NCI-H774 (cell line): Measurements from ENCODE around the gene TEKT5.
A peak's percentile ranks its signal among the peaks of the same experiment; 100 is the strongest.
"Not testable (repeated sequence)": the region's sequence is repeated elsewhere in the genome, so short reads cannot be mapped to it uniquely, and the experiment has no call there.

Experiments
- DNase-seq: peaks from one replicate; lab custom pipeline; 2025; lab: John Stamatoyannopoulos, UW

TEKT5 gene

DNA sequence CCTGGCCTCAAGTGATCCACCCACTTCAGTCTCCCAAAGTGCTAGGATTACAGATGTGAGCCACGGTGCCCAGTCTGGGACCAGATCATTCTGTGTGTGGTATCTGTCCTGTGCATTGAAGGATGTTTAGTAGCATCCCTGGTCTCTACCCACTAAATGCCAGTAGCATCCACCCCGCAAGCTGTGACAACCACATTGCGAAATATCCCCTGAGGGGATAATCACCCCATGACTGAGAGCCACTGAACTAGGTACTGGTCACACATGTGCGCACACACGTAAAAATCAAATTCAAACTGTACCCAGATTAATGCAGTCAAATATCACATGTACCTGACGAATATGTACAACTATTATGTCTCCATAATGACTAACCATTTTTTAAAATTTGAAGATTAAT is 35.8 kb downstream of the TEKT5 start:
- DNase-seq = no peak

DNA sequence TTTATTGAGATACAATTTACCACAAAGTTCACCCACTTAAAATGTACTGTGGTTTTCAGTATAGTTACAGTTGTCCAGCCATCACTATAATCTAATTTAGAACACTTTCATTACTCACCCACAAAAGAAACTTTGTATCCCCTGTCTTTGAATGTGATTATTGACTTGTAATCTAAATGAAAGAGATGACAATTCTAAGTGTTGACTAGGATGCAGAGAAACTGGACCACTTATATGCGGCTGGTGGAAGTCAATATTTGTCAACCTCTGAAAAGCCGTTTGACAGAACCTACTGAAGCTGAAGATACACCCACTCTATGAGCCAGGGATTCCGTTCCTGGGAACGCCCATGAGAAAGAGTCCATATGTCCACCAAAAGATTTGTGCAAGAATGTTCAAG is 36.8 kb downstream of the TEKT5 start:
- DNase-seq = no peak

DNA sequence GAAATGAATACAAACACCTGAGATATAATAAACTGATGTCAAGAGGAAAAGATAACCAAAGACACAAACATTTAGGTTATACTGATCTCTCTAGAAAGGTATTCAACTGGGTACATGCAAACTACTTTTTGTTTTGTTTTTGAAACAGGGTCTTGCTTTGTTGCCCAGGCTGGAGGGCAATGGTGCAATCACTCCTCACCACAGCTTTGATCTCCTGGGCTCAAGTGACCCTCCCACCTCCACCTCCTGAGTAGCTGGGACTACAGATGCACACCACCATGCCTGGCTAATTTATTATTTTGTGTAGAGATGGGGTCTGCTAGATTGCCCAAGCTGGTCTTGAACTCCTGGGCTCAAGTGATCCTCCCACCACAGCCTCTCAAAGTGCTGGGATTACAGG is 38.1 kb downstream of the TEKT5 start:
- no peak for DNase-seq

DNA sequence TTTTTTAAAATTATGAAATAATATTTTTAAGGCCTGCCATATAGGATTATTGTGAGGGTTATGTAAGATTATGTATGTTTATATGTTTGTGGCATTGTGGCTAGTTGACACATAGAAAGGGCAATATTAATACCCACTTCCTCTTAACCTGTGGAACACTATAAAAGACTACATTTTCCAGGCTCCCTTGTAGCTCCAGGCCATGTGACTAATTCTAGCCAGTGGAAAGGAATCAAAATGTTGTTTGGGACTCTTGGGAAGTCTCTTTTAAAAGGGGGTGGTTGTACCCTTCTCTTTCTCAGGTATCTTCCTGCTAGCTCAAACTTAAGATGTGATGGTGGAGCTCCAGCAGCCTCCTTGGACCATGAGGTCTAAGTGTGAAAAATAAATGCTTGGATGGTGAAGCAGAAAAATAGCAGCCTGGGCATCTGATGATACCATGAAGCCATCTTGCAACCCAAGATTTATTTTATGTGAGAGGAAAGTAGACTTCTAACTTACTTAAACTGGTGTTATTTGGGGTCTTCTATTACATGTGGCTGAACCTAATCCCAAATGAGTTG is 39.2 kb downstream of the TEKT5 start:
- no peak for DNase-seq

DNA sequence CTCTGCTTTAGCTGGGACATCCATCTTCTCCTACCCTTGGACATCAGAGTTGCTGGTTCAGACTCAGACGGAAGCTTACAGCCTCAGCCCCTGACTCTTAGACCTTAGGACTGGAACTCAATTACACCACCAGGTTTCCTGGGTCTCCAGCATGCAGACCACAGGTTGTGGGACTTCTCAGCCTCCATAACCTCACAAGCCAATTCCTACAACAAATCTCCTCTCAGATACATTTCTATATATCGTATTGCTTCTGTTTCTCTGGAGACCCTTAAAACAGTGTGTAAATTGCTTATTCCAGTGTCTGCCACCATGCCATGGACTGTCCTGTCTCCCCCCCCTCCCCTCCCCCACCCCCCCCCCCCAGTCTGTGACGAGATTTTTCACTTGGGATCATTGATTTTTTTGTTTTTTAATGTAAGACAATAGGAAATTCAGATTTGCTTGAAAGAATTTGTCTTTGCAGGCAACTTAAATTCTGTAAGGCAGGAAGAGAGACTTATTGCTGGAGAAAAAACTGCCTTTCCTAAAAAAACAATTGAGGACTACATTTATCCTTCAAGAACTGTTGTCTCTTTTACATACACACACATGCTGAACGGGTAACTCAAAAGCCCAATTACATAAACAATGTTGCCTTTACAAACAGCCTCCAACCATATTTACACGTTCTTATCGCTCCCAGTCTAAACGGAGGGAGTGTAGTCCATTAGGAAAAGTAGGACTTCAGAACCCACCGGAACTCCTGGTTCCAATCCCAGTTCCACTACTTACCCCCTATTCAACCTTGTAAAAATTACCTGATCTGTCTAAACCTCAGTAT is 39.9 kb downstream of the TEKT5 start:
- DNase-seq = no peak

DNA sequence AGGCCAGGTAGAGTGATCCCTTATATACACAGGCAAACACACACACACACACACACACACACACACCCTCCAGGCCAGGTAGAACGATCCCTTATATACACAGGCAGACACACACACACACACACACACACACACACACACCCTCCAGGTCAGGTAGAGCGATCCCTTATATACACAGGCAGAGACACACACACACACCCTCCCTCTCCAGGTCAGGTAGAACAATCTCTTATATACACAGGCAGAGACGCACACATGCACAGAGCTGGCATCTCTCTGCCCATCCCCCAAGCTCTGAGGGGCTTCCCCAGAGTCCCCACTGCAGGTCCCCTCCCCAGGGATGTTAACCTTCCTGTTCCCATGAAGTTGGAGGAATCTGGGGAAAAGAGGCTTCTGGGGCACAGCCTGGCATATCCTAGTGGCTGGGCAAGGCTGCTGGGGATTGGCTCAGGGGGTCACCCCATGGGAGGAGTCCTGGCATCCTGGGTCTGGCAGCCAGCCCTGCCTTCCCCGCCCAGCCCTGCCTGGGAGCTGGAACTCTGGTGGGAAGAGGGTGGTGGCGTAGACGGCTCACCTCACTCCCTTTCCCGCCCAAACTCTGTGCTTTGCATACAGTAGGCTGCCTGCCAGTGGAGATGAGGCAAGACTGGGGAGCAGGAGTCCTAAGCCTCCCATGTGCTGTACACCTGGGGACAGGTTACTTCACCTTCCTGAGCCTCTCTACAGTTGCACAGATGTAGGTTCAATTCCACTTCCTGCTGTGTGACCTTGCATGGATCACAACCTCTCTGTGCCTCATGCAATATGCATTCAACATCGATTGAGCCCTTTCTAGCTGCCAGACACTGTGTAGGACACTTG is 41.8 kb downstream of the TEKT5 start:
- peak; percentile 85 for DNase-seq

DNA sequence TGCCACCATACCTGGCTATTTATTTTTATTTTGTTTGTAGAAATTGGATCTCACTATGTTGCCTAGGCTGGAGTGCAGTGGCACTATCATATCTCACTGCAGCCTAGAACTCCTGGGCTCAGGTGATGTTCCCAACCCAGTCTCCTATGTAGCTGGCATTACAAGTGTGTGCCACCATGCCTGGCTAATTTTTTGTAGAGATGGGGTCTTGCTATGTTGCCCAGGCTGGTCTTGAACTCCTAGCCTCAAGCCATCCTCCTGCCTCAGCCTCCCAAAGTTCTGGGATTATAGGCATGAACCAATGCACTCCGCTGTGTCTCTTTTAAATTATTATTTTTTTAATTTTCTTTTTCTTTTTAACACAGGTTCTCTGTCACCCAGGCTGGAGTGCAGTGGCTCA is 45.6 kb downstream of the TEKT5 start:
- DNase-seq = not testable (repeated sequence)

DNA sequence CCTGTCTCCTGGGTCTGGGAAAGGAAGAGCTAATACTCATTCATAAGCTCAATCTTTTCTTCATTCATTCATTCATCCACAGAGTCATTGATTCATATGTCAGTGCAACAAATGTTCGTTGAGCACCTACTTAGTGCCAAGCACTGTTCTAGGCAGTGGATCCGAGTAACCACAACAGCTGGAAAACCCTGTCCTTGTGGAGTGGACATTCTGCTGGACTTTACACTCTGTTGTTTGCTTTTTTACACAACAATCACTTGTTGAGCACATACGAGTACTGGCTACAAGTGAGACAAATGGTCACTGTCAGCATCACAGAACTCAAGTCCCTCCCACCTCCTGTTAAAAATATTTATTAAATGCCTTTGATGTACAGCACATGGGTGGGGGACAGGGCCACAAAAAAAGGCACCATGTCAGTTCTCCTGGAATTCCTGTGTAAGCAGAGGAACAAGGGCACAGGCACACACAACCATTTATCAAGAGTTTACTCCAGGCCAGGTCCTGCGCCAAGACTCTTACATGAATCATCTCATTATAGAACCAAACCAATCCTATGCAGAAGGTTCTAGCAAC is 46.9 kb downstream of the TEKT5 start:
- no peak for DNase-seq

DNA sequence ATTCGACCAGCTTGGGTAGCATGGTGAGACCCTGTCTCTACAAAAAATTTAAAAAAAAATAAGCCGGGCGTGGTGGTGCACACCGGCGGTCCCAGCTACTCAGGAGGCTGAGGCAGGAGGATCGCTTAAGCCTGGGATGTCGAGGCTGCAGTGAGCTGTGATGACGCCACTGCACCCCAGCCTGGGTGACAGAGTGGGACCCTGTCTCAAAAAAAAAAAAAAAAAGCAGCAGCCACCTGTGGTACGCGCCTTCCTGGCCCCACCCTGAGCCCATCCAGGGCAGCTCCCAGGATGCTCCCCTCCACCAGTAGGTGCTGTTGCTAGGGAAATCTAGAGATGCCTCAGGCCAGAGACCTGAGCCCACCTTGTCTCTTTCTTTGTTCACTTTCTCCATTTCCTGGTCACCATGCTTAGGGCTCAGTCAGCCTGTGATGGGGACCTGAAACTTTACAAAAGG is 47.4 kb downstream of the TEKT5 start:
- no peak for DNase-seq

DNA sequence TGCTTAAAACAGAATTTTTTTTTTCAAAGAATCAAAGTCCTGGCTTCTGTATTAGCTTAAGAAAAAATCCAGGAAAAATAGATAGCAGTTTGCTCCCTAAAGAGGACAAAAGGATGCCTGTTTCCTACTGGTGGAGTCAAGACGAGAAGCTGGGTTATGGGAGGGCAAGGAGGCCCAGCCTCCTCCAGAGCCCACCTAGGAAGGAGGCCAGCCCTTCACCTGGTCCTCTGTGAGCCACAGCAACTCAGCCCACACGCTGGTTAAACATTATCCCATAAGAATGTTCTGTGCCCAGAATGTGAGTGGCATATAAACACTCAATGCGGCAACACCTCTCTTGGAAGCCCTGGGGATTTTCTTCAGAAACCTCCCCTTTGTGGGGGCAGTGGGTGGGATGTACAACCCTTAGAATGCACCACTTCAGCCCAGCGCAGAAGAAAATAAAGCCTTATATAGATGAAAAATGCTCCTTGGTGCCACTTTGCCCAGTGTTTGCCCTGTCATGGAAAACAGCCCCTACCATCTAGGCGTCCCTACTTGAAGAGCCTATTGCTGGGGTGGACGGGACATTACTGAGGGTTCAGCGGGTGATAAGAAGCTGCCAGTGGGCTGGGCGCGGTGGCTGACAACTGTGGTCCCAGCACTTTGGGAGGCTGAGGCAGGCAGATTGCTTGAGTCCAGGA is 48.0 kb downstream of the TEKT5 start:
- no peak for DNase-seq

DNA sequence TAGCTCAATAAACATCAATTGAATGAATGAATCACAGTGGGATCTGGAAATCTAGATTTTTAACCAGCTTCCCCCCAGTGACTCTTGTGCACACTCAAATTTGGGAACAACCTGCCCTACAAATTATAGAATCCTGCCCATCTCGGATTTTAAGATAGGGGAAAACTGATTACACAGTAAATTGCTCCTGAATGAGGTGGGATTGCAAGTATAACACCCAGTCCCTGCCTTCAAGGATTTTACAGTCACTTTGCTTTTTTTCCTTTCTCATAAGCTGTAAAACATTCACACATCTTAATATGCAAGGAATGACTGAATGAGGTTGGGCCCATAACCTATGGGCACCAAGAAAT is 48.5 kb downstream of the TEKT5 start:
- DNase-seq = no peak

DNA sequence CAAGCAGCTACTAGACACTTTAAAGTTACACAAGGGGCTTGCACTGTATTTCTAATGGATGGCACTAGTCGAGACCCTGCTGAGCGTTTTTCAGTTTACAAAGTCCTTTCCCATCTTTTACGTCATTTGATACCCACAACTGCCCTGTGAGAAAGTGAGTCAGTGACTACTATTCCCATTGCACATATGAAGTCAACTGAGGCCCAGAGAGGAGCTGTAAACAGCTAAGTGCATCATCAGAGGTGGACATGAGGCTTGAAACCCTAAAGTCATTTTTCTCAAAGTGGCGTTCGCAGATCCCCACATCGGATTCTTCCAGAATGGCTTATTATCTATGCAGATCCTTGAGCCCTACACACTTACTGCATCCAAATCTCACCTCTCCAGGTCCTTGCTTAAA is 50.6 kb downstream of the TEKT5 start:
- no peak for DNase-seq

DNA sequence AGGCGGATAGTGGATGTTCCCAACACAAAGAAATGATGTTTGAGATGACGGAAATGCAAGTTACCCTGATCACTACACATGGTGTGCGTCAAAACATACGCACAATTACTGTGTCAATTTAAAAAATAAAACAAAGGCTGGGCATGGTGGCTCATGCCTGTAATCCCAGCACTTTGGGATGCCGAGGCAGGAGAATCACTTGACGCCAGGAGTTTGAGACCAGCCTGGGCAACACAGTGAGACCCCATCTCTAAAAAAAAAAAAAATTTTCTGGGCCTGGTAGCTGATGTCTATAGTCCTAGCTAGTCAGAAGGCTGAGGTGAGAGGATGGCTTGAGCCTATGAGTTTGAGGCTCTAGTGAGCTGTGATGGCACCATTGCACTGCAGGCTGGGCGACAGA is 51.8 kb downstream of the TEKT5 start:
- no peak for DNase-seq

DNA sequence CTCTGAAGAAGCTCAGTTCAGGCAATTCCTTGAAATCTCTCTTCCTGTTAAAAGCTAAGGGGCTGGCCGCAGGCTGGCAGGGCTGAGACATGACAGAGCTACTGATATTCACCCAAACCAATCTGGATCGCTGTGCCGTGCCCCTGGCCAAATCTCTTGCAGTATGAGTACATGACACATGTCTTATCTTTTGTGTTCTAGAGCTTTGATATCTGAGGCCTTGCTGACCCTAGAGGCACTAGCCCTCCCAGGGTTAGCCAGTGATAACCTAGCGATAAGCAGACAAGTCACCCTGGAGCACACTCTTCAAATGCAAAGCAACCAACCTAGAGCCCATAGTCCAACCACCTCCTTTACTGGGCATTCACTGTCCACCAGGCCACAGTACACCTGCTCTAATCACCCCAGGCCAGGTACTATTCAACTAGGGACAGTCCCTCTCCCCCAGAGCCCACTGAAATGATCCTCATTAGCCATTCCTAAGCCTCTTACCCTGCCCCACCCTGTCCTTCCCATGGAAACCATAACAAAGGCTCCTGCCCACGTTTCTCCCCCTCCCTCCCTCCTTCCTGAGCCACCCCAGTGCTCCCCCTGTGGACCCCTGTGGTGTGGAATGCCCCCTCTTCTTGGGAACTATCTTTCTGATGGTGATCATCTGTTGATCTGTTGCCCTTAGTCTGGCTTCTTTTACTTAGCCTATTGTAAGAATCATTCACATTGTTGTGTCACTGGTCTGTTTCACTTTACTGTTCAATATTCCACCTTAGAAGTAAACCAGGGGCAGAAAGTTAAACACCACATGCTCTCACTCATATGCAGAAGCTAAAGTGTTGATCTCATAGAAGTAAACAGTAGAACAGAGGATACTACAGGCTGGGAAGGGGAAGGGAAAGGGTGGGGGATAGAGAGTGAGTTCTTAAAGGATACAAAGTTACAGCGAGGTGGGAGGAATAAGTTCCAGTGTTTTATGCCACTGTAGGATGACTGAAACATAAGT is 52.5 kb downstream of the TEKT5 start:
- no peak for DNase-seq

DNA sequence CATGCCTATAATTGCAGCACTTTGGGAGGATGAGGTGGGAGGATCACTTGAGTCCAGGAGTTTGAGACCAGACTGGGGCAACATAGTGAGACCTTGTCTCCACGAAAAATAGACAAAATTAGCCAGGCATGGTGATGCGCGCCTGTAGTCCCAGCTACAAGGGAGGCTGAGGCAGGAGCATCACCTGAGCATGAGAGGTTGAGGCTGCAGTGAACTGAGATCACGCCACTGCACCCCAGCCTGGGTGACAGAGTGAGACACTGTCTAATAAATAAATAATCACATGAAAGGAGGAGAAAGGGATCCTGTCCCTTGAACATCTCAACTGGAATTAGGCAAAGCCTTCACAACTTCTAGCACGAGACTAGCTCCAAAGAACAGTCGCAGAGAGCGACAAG is 53.2 kb downstream of the TEKT5 start:
- no peak for DNase-seq

DNA sequence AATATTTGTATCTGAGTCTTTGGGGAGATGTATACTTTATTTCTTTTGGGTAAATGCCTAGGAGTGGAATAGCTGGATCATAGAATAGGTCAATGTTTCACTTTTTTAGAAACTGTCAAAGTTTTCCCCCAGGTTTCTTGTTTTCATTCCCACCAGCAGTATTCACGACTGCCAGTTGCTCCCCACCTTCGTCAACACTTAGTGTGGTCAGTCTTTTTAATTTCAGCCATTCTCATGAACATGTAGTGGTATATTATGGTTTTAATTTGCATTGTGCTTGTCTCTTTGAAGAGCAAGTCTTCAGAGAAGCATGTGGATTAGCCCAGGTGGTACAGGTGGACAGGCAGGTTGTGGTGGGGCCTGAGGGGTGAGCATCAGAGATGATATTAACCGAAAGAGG is 53.8 kb downstream of the TEKT5 start:
- DNase-seq = no peak

DNA sequence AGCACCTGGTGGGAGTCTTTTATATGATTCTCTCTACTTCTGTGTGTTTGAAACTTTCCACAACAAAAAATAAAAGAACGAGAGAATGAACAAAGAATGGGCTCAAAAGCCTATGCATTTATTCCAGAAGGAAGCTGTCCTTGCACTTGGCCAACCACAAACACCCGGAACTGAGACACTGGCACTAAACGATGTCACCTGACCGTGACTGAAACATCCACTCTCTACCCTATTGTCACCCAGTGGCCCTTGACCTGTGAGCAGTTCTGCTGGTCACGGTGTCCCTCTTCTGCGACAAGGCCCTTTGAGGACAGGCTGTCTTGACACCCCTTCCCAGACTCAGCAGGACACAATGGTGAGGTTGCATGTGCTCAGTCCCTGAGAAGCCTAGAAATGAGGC is 56.6 kb downstream of the TEKT5 start:
- DNase-seq = no peak

DNA sequence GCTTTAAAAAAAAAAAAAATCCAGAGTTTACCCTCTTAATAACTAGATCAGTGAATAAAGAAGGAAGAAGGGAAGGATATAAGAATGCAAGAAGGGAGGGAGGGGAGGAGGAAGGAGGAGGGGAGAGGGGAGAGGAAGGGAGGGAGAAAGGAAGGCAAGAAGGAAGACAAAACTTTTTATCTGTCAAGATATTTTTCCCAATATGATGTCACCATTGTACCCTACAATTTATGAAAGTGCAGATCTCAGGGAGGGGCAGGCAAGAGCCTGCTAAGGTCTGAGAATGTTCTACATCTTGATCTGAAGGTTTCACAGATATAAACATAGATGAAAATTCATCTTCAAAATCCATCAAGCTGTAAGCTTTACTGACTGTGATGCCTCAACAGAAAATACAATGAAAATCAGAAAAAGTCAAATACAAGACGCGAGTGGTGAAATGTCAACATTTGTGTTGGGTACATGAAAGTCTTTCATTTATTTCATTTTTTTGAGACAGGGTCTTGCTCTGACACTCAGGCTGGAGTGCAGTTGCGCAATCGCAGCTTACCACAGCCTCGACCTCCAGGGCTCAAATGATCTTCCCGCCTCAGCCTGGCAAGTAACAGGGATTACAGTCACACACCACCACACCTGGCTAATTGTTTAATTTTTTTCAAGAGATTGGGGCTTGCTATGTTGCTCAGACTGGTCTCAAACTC is 57.2 kb downstream of the TEKT5 start:
- DNase-seq = no peak

DNA sequence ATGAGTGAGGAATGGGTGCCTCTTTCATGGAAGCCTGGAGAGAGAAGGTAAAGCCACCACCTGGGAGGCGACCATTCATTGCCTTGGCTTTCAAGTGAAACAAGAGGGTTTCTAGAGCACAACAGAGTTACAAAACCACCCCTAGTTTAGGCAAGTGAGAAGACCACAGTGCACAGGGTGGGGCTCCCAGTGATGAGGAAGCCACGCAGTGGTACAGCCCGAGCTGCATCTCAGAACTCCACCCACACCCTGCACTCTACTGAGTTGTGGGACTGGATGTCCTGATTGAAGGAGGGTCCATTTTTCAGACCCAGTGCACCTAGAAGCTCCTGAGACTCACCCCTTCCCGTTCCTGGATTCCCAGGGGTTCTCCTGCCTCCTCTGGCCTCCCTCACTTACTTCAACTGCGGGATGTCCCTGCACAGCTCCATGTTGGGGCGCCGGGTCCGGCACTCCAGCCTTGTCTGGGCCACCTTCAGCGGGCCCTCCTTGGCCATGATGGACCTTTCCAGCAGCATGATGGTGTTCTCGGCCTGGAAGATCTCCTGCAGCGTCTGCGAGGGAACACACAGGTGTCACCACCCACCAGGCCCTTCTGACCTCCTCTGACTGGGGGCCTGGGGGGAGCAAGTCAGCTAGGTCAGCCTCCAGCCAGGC is 59.2 kb downstream of the TEKT5 start:
- DNase-seq = no peak

DNA sequence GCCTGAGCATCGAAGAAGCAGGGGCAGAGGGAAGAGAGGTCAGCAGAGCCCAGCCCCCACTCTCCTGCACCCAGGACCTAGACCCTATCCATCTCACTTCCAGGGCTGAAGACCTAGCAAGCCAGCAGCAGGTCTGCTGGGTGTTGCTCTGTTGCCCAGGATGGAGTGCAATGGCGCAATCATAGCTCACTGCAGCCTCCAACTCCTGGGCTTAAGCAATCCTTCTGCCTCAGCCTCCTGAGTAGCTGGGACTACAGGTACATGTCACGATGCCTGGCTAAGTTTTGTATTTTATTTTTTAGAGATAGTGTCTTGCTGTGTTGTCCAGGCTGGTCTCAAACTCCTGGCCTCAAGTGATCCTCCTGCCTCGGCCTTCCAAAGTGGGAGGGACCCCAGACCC is 61.3 kb downstream of the TEKT5 start:
- not testable (repeated sequence) for DNase-seq
